K562 (cell line): ENCODE results near the gene SRBD1. TPM values are rescaled to one million over a fixed set of nuclear protein-coding genes. Genes with fewer than 3 reads are reported as not detected.

Experiments used
- ATAC-seq: fragments of 200-7000 bp; cut with Tn5 transposase; 3 replicates; pipeline ENCODE4 v1.9.1; 2020; ENCODE audit warnings: moderate library complexity
- BruUV-seq: library from RNA; stranded (reverse); fragments of 400-500 nt; replicated peaks from 2 replicates; lab custom pipeline; 2021; lab: Mats Ljungman, UMichigan
- CTCF ChIA-PET: fragments of 300-600 bp; formaldehyde crosslinking; extraction: SDS; loops from one replicate; lab custom pipeline; 2021; ENCODE audit warnings: low intra/inter-chr PET ratio; lab: Yijun Ruan, JAX
- POLR2A ChIA-PET: fragments of 300-600, 350-650 bp; sonication (Branson Sonifier 250); formaldehyde crosslinking; extraction: SDS; loops from one replicate; lab custom pipeline; 2021; ENCODE audit warnings: antibody characterized with exemption, inconsistent platforms; lab: Yijun Ruan, JAX
- DNase-seq, 4 experiments: peaks; one replicate each; pipeline versions ENCODE4 v3.0.0 to v3.0.0-alpha.2; 2011 to 2018; ENCODE audit warnings: low spot score in 3 of 4, mixed read lengths in 3 of 4; ENCODE audit errors: extremely low read depth in 1 of 4
- FAIRE-seq: peaks from 2 replicates; lab custom pipeline; 2011; peaks lifted over from hg19 to GRCh38; lab: Jason Lieb, UNC
- H2AFZ ChIP-seq: 2 replicates; pipeline ENCODE4 v1.6.0; 2011; ENCODE audit warnings: low read depth, low read length, control low read depth, inconsistent platforms
- H3K27ac ChIP-seq: fragments of 200-600 bp; 3 replicates; pipeline ENCODE4 v1.8.0; 2011; ENCODE audit warnings: low read depth, mild to moderate bottlenecking, control low read depth, inconsistent platforms, low read length, moderate library complexity, mixed read lengths; ENCODE audit errors: extremely low read depth
- H3K27me3 ChIP-seq, 2 experiments: fragments of 300-600 bp in 1 of 2; 2 replicates in 1 of 2; 3 replicates in 1 of 2; pipeline versions ENCODE4 v1.6.0 to v1.8.0; 2011; ENCODE audit warnings: inconsistent platforms in 2 of 2, low read length in 2 of 2, mild to moderate bottlenecking in 1 of 2, mixed read lengths in 1 of 2, moderate library complexity in 1 of 2; ENCODE audit not compliant: control insufficient read depth in 2 of 2, insufficient read depth in 2 of 2
- H3K36me3 ChIP-seq: fragments of 300-600 bp; 3 replicates; pipeline ENCODE4 v1.8.0; 2011; ENCODE audit warnings: mild to moderate bottlenecking, low read length, inconsistent platforms; ENCODE audit not compliant: control insufficient read depth, insufficient read depth
- H3K4me1 ChIP-seq, 2 experiments: fragments of 200-600 bp in 1 of 2; replicated peaks in 1 of 2; 2 replicates in 1 of 2; 3 replicates in 1 of 2; pipeline versions ENCODE4 v1.5.1 to v1.8.0; 2011; ENCODE audit warnings: inconsistent platforms in 2 of 2, low read length in 2 of 2, mild to moderate bottlenecking in 1 of 2, mixed read lengths in 1 of 2, moderate library complexity in 1 of 2; ENCODE audit not compliant: control insufficient read depth in 2 of 2, insufficient read depth in 2 of 2
- H3K4me2 ChIP-seq: 2 replicates; pipeline ENCODE4 v1.6.1; 2011; ENCODE audit warnings: low read length, control low read depth, inconsistent platforms, mixed read lengths; ENCODE audit not compliant: insufficient read depth
- H3K4me3 ChIP-seq: fragments of 200-600 bp; sonication (generic), shearing (Covaris generic); 2 replicates; pipeline ENCODE4 v1.5.1; 2016; ENCODE audit warnings: control low read depth, inconsistent platforms
- H3K79me2 ChIP-seq: fragments of 200-600 bp; 3 replicates; pipeline ENCODE4 v1.8.0; 2011; ENCODE audit warnings: low read length, inconsistent platforms; ENCODE audit not compliant: control insufficient read depth, insufficient read depth
- H3K9ac ChIP-seq, 2 experiments: 2 replicates each; pipeline versions ENCODE4 v1.6.0 to v1.6.1; 2011; ENCODE audit warnings: low read depth in 2 of 2, low read length in 2 of 2, control low read depth in 1 of 2, inconsistent platforms in 1 of 2, mild to moderate bottlenecking in 1 of 2, mixed read lengths in 1 of 2; ENCODE audit not compliant: insufficient read depth in 1 of 2
- H3K9me1 ChIP-seq: one replicate; pipeline ENCODE4 v1.6.0; 2011; ENCODE audit warnings: inconsistent platforms, mild to moderate bottlenecking, low read length, moderate library complexity; ENCODE audit not compliant: control insufficient read depth, insufficient read depth
- H3K9me3 ChIP-seq: replicated peaks from 2 replicates; pipeline ENCODE4 v1.5.1; 2011; ENCODE audit warnings: low read depth, low read length, inconsistent platforms; ENCODE audit not compliant: control insufficient read depth, insufficient read depth
- H4K20me1 ChIP-seq: replicated peaks from 2 replicates; pipeline ENCODE4 v1.6.1; 2011; ENCODE audit warnings: low read length, inconsistent platforms, mixed read lengths; ENCODE audit not compliant: control insufficient read depth, insufficient read depth
- CSDE1 ChIP-seq, 2 experiments: fragments of 450-650 bp; IDR thresholded peaks; 2 replicates each; pipeline ENCODE4 v1.6.1; 2016; ENCODE audit warnings: mild to moderate bottlenecking in 1 of 2
- FOS ChIP-seq: IDR thresholded peaks from 3 replicates; pipeline ENCODE4 v1.6.1; 2011; ENCODE audit not compliant: insufficient read length; ENCODE audit errors: extremely low read depth
- HMGN3 ChIP-seq: IDR thresholded peaks from 2 replicates; pipeline ENCODE4 v1.6.1; 2011; ENCODE audit warnings: borderline replicate concordance, low read depth, mild to moderate bottlenecking, mixed read lengths, low read length; ENCODE audit not compliant: insufficient read length; ENCODE audit errors: extremely low read depth
- ILK ChIP-seq: fragments of 450-650 bp; IDR thresholded peaks from 2 replicates; pipeline ENCODE4 v1.6.1; 2016; ENCODE audit warnings: missing genetic modification characterization, low read depth, mild to moderate bottlenecking, missing compliant biosample characterization, moderate library complexity, borderline replicate concordance
- RBM34 ChIP-seq: fragments of 200-400 bp; formaldehyde crosslinking; IDR thresholded peaks from 2 replicates; pipeline ENCODE4 v1.6.1; 2018; ENCODE audit warnings: low read length, borderline replicate concordance; ENCODE audit not compliant: insufficient read depth
- TSC22D4 ChIP-seq: fragments of 450-650 bp; IDR thresholded peaks from 2 replicates; pipeline ENCODE4 v1.6.1; 2016; ENCODE audit warnings: missing genetic modification characterization, missing biosample characterization, control low read depth
- ZNF175 ChIP-seq: fragments of 200-800 bp; sonication (Bioruptor generic); IDR thresholded peaks from 2 replicates; pipeline ENCODE4 v1.6.1; 2016; ENCODE audit warnings: low read depth, mild to moderate bottlenecking, missing genetic modification characterization, missing compliant biosample characterization
- ZNF445 ChIP-seq: fragments of 250-450 bp; sonication (Bioruptor Pico); IDR thresholded peaks from 2 replicates; pipeline ENCODE4 v1.4.0; 2020; ENCODE audit warnings: low read depth, mild to moderate bottlenecking, moderate library complexity
- WGBS: fragments of 100-300 bp; shearing (Covaris generic); methylation state at CpG from one replicate; pipeline ENCODE4 v1.1.6; 2016; ENCODE audit warnings: low coverage, mixed read lengths; ENCODE audit not compliant: insufficient coverage; ENCODE audit errors: missing lambda C conversion rate; 5-methylcytosine and 5-hydroxymethylcytosine counted together
- in situ Hi-C: fragments of 300-500 bp; cut with MboI; formaldehyde crosslinking; loops from 4 replicates; pipeline ENCODE4 v1.15.0; 2018; ENCODE audit warnings: inconsistent platforms, mixed read lengths
- intact Hi-C: fragments of 100-400 bp; cut with micrococcal nuclease; formaldehyde crosslinking; loops from 2 replicates; pipeline ENCODE4 v1.14.2; 2022
- polyA plus RNA-seq, 8 experiments: library from polyadenylated mRNA; depleted of rRNA in 4 of 8; stranded (reverse) in 5 of 8; unstranded in 3 of 8; fragments of >200 nt; fragmentation: Nextera tagmentation in 2 of 8; fragmentation: Illumina TruSeq in 1 of 8; extraction: Ambion mirVana in 2 of 8; extraction: Trizol in 1 of 8; gene quantifications; 2 replicates each; pipeline versions ENCODE4 v1.2.1 to v1.2.3, GENCODE V29; 2011 to 2014; ENCODE audit warnings: inconsistent platforms in 1 of 8, missing spikeins in 1 of 8
- total RNA-seq, 7 experiments: library from RNA; depleted of rRNA in 6 of 7; stranded (reverse); fragments of >200 nt in 6 of 7; fragmentation: Illumina TruSeq in 2 of 7; extraction: Trizol in 2 of 7; gene quantifications; 2 replicates each; pipeline versions ENCODE4 v1.2.1 to v1.2.3, GENCODE V29; 2011 to 2021; ENCODE audit warnings: low replicate concordance in 1 of 7
- TF ChIP-seq, protein P1 (sequence below): fragments of 450-650 bp; IDR thresholded peaks from 2 replicates; pipeline ENCODE4 v1.6.1; 2016; ENCODE audit warnings: mild to moderate bottlenecking
- TF ChIP-seq, protein P2 (sequence below): fragments of 450-650 bp; formaldehyde crosslinking; IDR thresholded peaks from 2 replicates; pipeline ENCODE4 v1.4.0; 2020; ENCODE audit warnings: mild to moderate bottlenecking, mixed read lengths

The SRBD1 gene
- total and polyA plus RNA-seq, 9 of the 15 experiments (the other 6 are each of a cell fraction or from before 2014, with no cell fraction given), result 6.9 to 23.2 (median 14.7) TPM

DNA sequence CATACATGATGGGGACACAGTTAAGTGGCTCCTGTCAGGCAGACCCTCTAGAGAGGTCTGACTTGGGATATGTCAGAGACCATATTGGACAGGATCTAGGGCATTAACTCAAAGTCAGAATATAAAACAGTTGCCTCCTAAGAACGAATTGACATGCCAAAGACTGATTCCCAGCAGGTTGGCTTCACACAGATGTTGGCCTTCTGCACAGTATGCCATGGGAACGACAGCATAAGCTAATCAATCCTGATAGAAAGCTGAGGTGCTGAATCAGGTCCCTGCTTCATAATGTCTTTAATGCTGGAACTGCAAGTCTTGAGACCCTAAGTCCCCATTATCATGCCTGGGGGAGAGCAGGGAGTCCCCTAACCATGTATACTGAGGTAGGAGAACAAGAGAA is 165.1 kb downstream of the SRBD1 start:
- Histone ChIP-seq H3K36me3 (no peaks in the 10 kb centered on the region), H3K9me3 (no peaks in the 10 kb centered on the region), H3K4me2 (no peak overlapping the region), H3K9me1 (no peaks in the 10 kb centered on the region), H3K9ac (no peak overlapping the region), H3K4me1 (no peaks in the 10 kb centered on the region), H4K20me1 (no peaks in the 10 kb centered on the region), H3K27ac (no peak overlapping the region), H3K4me3 (no peak overlapping the region), H3K27me3 (no peaks in the 10 kb centered on the region), H2AFZ (no peak overlapping the region), H3K79me2 (no peaks in the 10 kb centered on the region)
- FAIRE-seq, result no peak
- POLR2A ChIA-PET, result no interaction called here
- DNase-seq, result no peak
- no peak for TF ChIP-seq RBM34
- TF ChIP-seq ILK (tag), result no peak
- no peak for TF ChIP-seq ZNF175 (CRISPR knock-in tag)
- no peak for TF ChIP-seq TSC22D4 (tag)
- no peak for TF ChIP-seq FOS
- TF ChIP-seq, protein P1, sequence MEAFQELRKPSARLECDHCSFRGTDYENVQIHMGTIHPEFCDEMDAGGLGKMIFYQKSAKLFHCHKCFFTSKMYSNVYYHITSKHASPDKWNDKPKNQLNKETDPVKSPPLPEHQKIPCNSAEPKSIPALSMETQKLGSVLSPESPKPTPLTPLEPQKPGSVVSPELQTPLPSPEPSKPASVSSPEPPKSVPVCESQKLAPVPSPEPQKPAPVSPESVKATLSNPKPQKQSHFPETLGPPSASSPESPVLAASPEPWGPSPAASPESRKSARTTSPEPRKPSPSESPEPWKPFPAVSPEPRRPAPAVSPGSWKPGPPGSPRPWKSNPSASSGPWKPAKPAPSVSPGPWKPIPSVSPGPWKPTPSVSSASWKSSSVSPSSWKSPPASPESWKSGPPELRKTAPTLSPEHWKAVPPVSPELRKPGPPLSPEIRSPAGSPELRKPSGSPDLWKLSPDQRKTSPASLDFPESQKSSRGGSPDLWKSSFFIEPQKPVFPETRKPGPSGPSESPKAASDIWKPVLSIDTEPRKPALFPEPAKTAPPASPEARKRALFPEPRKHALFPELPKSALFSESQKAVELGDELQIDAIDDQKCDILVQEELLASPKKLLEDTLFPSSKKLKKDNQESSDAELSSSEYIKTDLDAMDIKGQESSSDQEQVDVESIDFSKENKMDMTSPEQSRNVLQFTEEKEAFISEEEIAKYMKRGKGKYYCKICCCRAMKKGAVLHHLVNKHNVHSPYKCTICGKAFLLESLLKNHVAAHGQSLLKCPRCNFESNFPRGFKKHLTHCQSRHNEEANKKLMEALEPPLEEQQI, result no peak
- TF ChIP-seq CSDE1 (IDR thresholded peaks at IDR 0.05), result no peak
- TF ChIP-seq ZNF445, result no peak
- TF ChIP-seq, protein P2, sequence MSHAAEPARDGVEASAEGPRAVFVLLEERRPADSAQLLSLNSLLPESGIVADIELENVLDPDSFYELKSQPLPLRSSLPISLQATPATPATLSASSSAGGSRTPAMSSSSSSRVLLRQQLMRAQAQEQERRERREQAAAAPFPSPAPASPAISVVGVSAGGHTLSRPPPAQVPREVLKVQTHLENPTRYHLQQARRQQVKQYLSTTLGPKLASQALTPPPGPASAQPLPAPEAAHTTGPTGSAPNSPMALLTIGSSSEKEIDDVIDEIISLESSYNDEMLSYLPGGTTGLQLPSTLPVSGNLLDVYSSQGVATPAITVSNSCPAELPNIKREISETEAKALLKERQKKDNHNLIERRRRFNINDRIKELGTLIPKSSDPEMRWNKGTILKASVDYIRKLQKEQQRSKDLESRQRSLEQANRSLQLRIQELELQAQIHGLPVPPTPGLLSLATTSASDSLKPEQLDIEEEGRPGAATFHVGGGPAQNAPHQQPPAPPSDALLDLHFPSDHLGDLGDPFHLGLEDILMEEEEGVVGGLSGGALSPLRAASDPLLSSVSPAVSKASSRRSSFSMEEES (CRISPR knock-in tag), result no peak
- TF ChIP-seq HMGN3, result no peak
- ATAC-seq, result no peak
- WGBS, result 26% methylated on average over 2 of the region's 2 CpGs
- BruUV-seq, result no TSS peak
- in situ Hi-C loops, result no loop called here
- CTCF ChIA-PET, result no interaction called here
- intact Hi-C loops, result no loop called here
